Neural cell (in vitro differentiated cells): ENCODE measurements around the gene SLC38A1.

Source experiments
- MXI1 ChIP-seq: fragments of 450-650 bp; conservative IDR thresholded peaks from 2 replicates; pipeline ENCODE4 v1.6.1; 2014; ENCODE audit warnings: antibody characterized with exemption, mild to moderate bottlenecking; ENCODE audit not compliant: poor library complexity, severe bottlenecking
- TF ChIP-seq, protein P1 (sequence below): fragments of 450-650 bp; IDR thresholded peaks from 2 replicates; pipeline ENCODE4 v1.5.1; 2014; ENCODE audit warnings: antibody characterized with exemption, mild to moderate bottlenecking, moderate library complexity; ENCODE audit not compliant: poor library complexity, severe bottlenecking

DNA sequence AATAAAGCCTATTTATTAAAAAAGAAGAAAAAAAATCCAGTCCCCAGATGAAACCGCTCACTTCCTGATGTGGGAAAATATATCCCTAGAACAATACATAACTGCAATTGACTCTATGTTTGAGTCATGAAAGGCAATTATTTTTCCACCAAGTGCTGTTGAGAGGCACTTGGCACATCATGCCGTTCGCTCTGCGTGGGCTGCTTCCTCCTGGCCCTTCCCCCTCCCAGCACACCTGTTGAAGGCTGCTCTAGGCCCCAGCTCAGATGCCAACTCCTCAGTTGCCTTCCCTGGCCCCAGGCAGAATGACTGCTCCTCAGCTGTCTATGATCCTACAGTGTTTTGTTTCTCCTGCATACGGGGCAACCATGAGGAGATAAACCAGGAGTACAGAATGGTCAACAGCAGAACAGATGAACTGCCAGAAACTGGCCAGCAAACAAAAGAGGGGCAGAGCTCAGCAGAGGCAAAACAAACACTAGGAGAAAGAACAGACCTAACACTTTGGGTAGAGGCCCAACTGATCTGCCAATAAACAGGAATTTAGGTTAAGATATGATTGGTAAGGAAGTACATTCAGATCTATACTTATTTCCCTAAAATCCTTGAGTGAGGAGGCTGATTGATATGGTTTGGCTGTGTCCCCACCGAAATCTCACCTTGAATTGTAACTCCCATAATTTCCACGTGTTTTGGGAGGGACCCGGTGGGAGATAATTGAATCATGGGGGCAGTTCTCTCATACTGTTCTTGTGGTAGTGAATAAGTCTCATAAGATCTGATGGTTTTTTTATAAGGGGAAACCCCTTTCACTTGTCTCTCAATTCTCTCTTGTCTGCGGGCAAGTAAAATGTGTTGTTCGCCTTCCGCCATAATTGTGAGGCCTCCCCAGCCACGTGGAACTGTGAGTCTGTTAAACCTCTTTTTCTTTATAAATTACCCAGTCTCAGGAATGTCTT is 58.6 kb downstream of the SLC38A1 start:
- TF ChIP-seq, protein P1, sequence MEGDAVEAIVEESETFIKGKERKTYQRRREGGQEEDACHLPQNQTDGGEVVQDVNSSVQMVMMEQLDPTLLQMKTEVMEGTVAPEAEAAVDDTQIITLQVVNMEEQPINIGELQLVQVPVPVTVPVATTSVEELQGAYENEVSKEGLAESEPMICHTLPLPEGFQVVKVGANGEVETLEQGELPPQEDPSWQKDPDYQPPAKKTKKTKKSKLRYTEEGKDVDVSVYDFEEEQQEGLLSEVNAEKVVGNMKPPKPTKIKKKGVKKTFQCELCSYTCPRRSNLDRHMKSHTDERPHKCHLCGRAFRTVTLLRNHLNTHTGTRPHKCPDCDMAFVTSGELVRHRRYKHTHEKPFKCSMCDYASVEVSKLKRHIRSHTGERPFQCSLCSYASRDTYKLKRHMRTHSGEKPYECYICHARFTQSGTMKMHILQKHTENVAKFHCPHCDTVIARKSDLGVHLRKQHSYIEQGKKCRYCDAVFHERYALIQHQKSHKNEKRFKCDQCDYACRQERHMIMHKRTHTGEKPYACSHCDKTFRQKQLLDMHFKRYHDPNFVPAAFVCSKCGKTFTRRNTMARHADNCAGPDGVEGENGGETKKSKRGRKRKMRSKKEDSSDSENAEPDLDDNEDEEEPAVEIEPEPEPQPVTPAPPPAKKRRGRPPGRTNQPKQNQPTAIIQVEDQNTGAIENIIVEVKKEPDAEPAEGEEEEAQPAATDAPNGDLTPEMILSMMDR, result no peak
- TF ChIP-seq MXI1, result no peak
